ENCODE measurements around the gene GSG1L2.

- TF ChIP-seq EZH2 (IDR thresholded peaks at IDR 0.05) (no peak), POLR2AphosphoS5 (IDR thresholded peaks at IDR 0.05; ENCODE audit: borderline replicate concordance, low read depth, low read length) (no peak)
These were observed 11.6 kb downstream of the GSG1L2 start for GRCh38 chr17:9810100-9810949.
